Neuronal stem cell (in vitro differentiated cells): ENCODE results near the gene CTSZ.

Experiments
- DNase-seq: peaks from one replicate; pipeline ENCODE4 v3.0.0-alpha.2; 2013; ENCODE audit warnings: low spot score
- H2AFZ ChIP-seq: one replicate; pipeline ENCODE4 v1.6.1; 2013; ENCODE audit warnings: mild to moderate bottlenecking, low read length, inconsistent platforms
- H2AK5ac ChIP-seq: 2 replicates; pipeline ENCODE4 v1.6.1; 2013; ENCODE audit warnings: low read depth, mild to moderate bottlenecking, inconsistent platforms, low read length, moderate library complexity, mixed read lengths
- H2BK120ac ChIP-seq: 2 replicates; pipeline ENCODE4 v1.6.1; 2013; ENCODE audit warnings: low read depth, mild to moderate bottlenecking, inconsistent platforms, low read length, moderate library complexity, mixed read lengths
- H2BK12ac ChIP-seq: one replicate; pipeline ENCODE4 v1.6.1; 2013; ENCODE audit warnings: low read length, inconsistent platforms
- H2BK15ac ChIP-seq: 2 replicates; pipeline ENCODE4 v1.6.1; 2013; ENCODE audit warnings: mild to moderate bottlenecking, low read length, inconsistent platforms, mixed read lengths
- H2BK5ac ChIP-seq: one replicate; pipeline ENCODE4 v1.6.1; 2013; ENCODE audit warnings: inconsistent platforms, mild to moderate bottlenecking, low read length, moderate library complexity
- H3K14ac ChIP-seq: one replicate; pipeline ENCODE4 v1.6.1; 2013; ENCODE audit warnings: low read length, inconsistent platforms
- H3K18ac ChIP-seq: 2 replicates; pipeline ENCODE4 v1.6.1; 2013; ENCODE audit warnings: low read length, inconsistent platforms
- H3K23ac ChIP-seq: 2 replicates; pipeline ENCODE4 v1.6.1; 2013; ENCODE audit warnings: low read depth, mild to moderate bottlenecking, mixed read lengths, low read length, inconsistent platforms; ENCODE audit not compliant: poor library complexity
- H3K27ac ChIP-seq: replicated peaks from 3 replicates; pipeline ENCODE4 v1.5.1; 2013; ENCODE audit warnings: low read length, inconsistent platforms
- H3K27me3 ChIP-seq, 3 experiments: 2 replicates each; pipeline ENCODE4 v1.6.1; 2013; ENCODE audit warnings: low read length in 3 of 3, mild to moderate bottlenecking in 2 of 3, inconsistent platforms in 1 of 3, low read depth in 1 of 3, mixed read lengths in 1 of 3, moderate library complexity in 1 of 3; ENCODE audit not compliant: control insufficient read depth in 3 of 3, insufficient read depth in 3 of 3
- H3K36me3 ChIP-seq, 2 donors: replicated peaks in 1 of 2; 2 replicates each; pipeline ENCODE4 v1.6.1; 2013; ENCODE audit warnings: low read length in 2 of 2; ENCODE audit not compliant: control insufficient read depth in 2 of 2, insufficient read depth in 2 of 2
- H3K4ac ChIP-seq: 2 replicates; pipeline ENCODE4 v1.6.1; 2013; ENCODE audit warnings: inconsistent platforms, mild to moderate bottlenecking, low read length, moderate library complexity
- H3K4me1 ChIP-seq, 2 donors: 1 replicate in 1 of 2; 2 replicates in 1 of 2; pipeline ENCODE4 v1.6.1; 2013; ENCODE audit warnings: low read length in 2 of 2, low read depth in 1 of 2; ENCODE audit not compliant: control insufficient read depth in 2 of 2, insufficient read depth in 1 of 2
- H3K4me2 ChIP-seq: one replicate; pipeline ENCODE4 v1.6.1; 2013; ENCODE audit warnings: mild to moderate bottlenecking, low read length, inconsistent platforms; ENCODE audit not compliant: insufficient read depth, poor library complexity, severe bottlenecking
- H3K4me3 ChIP-seq, 2 donors: 2 replicates each; pipeline ENCODE4 v1.5.1; 2013; ENCODE audit warnings: low read length in 2 of 2, mild to moderate bottlenecking in 2 of 2, inconsistent platforms in 1 of 2, moderate library complexity in 1 of 2
- H3K79me1 ChIP-seq: one replicate; pipeline ENCODE4 v1.6.1; 2013; ENCODE audit warnings: low read depth, mild to moderate bottlenecking, inconsistent platforms, low read length, moderate library complexity
- H3K9ac ChIP-seq: one replicate; pipeline ENCODE4 v1.6.1; 2013; ENCODE audit warnings: mild to moderate bottlenecking, low read depth, low read length, inconsistent platforms; ENCODE audit not compliant: poor library complexity
- H3K9me3 ChIP-seq, 2 donors: replicated peaks in 1 of 2; 2 replicates each; pipeline versions ENCODE3 to v1.6.1; 2013; ENCODE audit warnings: low read length in 2 of 2, mild to moderate bottlenecking in 2 of 2, inconsistent platforms in 1 of 2, low read depth in 1 of 2, mixed read lengths in 1 of 2, moderate library complexity in 1 of 2; ENCODE audit not compliant: control insufficient read depth in 2 of 2, insufficient read depth in 1 of 2
- H4K8ac ChIP-seq: one replicate; pipeline ENCODE4 v1.6.1; 2013; ENCODE audit warnings: low read depth, mild to moderate bottlenecking, inconsistent platforms, low read length, moderate library complexity
- H4K91ac ChIP-seq: one replicate; pipeline ENCODE4 v1.6.1; 2013; ENCODE audit warnings: low read length, low read depth, mild to moderate bottlenecking, inconsistent platforms; ENCODE audit not compliant: poor library complexity
- WGBS, 2 donors: extraction: QIAGEN DNeasy Blood & Tissue Kit; methylation state at CpG; one replicate each; pipeline ENCODE4 v1.1.7; 2013; ENCODE audit warnings: missing lambda C conversion rate in 2 of 2, mixed read lengths in 1 of 2; ENCODE audit not compliant: insufficient read length in 2 of 2, insufficient replicate concordance in 1 of 2; ENCODE audit errors: extremely low coverage in 2 of 2; 5-methylcytosine and 5-hydroxymethylcytosine counted together

Gene CTSZ

GRCh38 chr20:58993332-58994248 is 13.5 kb downstream of the CTSZ start:
- no peak overlapping the region for H3K4me2 ChIP-seq
- no CpG with 5 or more reads among the region's 23 CpGs for WGBS, 2 donors
- no peak overlapping the region for H2AK5ac ChIP-seq
- H2AFZ ChIP-seq, result no peak overlapping the region
- no peaks in the 10 kb centered on the region for H3K27me3 ChIP-seq
- no peak overlapping the region for H3K9ac ChIP-seq
- no peak overlapping the region for H3K27ac ChIP-seq
- no peak overlapping the region for H3K14ac ChIP-seq
- H3K23ac ChIP-seq, result no peak overlapping the region
- no peaks in the 10 kb centered on the region for H3K79me1 ChIP-seq
- H3K4ac ChIP-seq, result no peak overlapping the region
- peaks cover 55 to 87% of the 10 kb centered on the region in 2 donors for H3K36me3 ChIP-seq
- no peak overlapping the region for H3K18ac ChIP-seq
- no peak overlapping the region for H4K8ac ChIP-seq
- H2BK120ac ChIP-seq, result no peak overlapping the region
- peaks cover 0 to 1% of the 10 kb centered on the region in 2 donors for H3K9me3 ChIP-seq
- no peak overlapping the region for H4K91ac ChIP-seq
- H2BK12ac ChIP-seq, result no peak overlapping the region
- H2BK5ac ChIP-seq, result no peak overlapping the region
- H3K4me3 ChIP-seq, result no peak overlapping the region
- H2BK15ac ChIP-seq, result no peak overlapping the region
- no peaks in the 10 kb centered on the region for H3K4me1 ChIP-seq
- DNase-seq, result no peak

- H2BK120ac ChIP-seq, result no peak overlapping the region
- no peak overlapping the region for H3K4ac ChIP-seq
- H2AFZ ChIP-seq, result no peak overlapping the region
- H3K18ac ChIP-seq, result no peak overlapping the region
- no peaks in the 10 kb centered on the region for H3K79me1 ChIP-seq
- no peak overlapping the region for H2BK12ac ChIP-seq
- no peak overlapping the region for H3K14ac ChIP-seq
- no peak overlapping the region for H3K23ac ChIP-seq
- no peaks in the 10 kb centered on the region for H3K4me1 ChIP-seq
- no peak overlapping the region for H2BK15ac ChIP-seq
- H2AK5ac ChIP-seq, result no peak overlapping the region
- DNase-seq, result no peak
- H3K4me3 ChIP-seq, result no peak overlapping the region
- H3K9me3 ChIP-seq, result peaks cover 0 to 1% of the 10 kb centered on the region in 2 donors
- no peak overlapping the region for H4K91ac ChIP-seq
- H2BK5ac ChIP-seq, result no peak overlapping the region
- peaks cover 61 to 94% of the 10 kb centered on the region in 2 donors for H3K36me3 ChIP-seq
- no peak overlapping the region for H3K9ac ChIP-seq
- H3K4me2 ChIP-seq, result no peak overlapping the region
- H3K27ac ChIP-seq, result no peak overlapping the region
- no peak overlapping the region for H4K8ac ChIP-seq
- H3K27me3 ChIP-seq, result no peaks in the 10 kb centered on the region
- no CpG with 5 or more reads among the region's 3 CpGs for WGBS, 2 donors
Measured at GRCh38 chr20:58992911-58993310, 14.1 kb downstream of the CTSZ start.

- no peaks in the 10 kb centered on the region for H3K79me1 ChIP-seq
- no peak overlapping the region for H3K4me3 ChIP-seq
- no peak overlapping the region for H2BK12ac ChIP-seq
- no peak overlapping the region for H4K91ac ChIP-seq
- H3K14ac ChIP-seq, result no peak overlapping the region
- H3K4ac ChIP-seq, result no peak overlapping the region
- no peak for DNase-seq
- H3K36me3 ChIP-seq, result peaks cover 67 to 99% of the 10 kb centered on the region in 2 donors
- no CpG with 5 or more reads among the region's 9 CpGs for WGBS, 2 donors
- H3K9ac ChIP-seq, result no peak overlapping the region
- H3K27me3 ChIP-seq, result no peaks in the 10 kb centered on the region
- H2AFZ ChIP-seq, result no peak overlapping the region
- no peak overlapping the region for H3K18ac ChIP-seq
- no peak overlapping the region for H3K4me2 ChIP-seq
- H3K23ac ChIP-seq, result no peak overlapping the region
- no peak overlapping the region for H2BK5ac ChIP-seq
- H3K9me3 ChIP-seq, result peaks cover 0 to 1% of the 10 kb centered on the region in 2 donors
- no peak overlapping the region for H4K8ac ChIP-seq
- no peak overlapping the region for H3K27ac ChIP-seq
- no peak overlapping the region for H2BK120ac ChIP-seq
- no peak overlapping the region for H2BK15ac ChIP-seq
- H3K4me1 ChIP-seq, result no peaks in the 10 kb centered on the region
- H2AK5ac ChIP-seq, result no peak overlapping the region
Measured at GRCh38 chr20:58991715-58992114, 15.3 kb downstream of the CTSZ start.

- H3K9me3 ChIP-seq, result peaks cover 0 to 1% of the 10 kb centered on the region in 2 donors
- no peak overlapping the region for H4K8ac ChIP-seq
- no peak overlapping the region for H3K14ac ChIP-seq
- no peak overlapping the region for H3K18ac ChIP-seq
- no peak overlapping the region for H3K23ac ChIP-seq
- H3K4me1 ChIP-seq, result no peaks in the 10 kb centered on the region
- no peak overlapping the region for H3K27ac ChIP-seq
- H3K9ac ChIP-seq, result no peak overlapping the region
- no peak overlapping the region for H2BK12ac ChIP-seq
- DNase-seq, result no peak
- H4K91ac ChIP-seq, result no peak overlapping the region
- no peaks in the 10 kb centered on the region for H3K79me1 ChIP-seq
- H2AFZ ChIP-seq, result no peak overlapping the region
- H3K4ac ChIP-seq, result no peak overlapping the region
- no peaks in the 10 kb centered on the region for H3K27me3 ChIP-seq
- WGBS, 2 donors, result no CpG with 5 or more reads among the region's 14 CpGs
- H2BK15ac ChIP-seq, result no peak overlapping the region
- no peak overlapping the region for H2BK5ac ChIP-seq
- H2BK120ac ChIP-seq, result no peak overlapping the region
- no peak overlapping the region for H2AK5ac ChIP-seq
- peaks cover 70 to 99% of the 10 kb centered on the region in 2 donors for H3K36me3 ChIP-seq
- H3K4me2 ChIP-seq, result no peak overlapping the region
- H3K4me3 ChIP-seq, result no peak overlapping the region
Measured at GRCh38 chr20:58990651-58991445, 16.2 kb downstream of the CTSZ start.
